Osteocyte (in vitro differentiated cells): ENCODE measurements around the gene RACGAP1. TPM values are rescaled to one million over a fixed set of nuclear protein-coding genes. Genes with fewer than 3 reads are reported as not detected.

Source experiments
- DNase-seq: peaks from one replicate; pipeline ENCODE4 v3.0.0; 2021; ENCODE audit warnings: mixed read lengths; ENCODE audit not compliant: unreplicated experiment; ENCODE audit errors: extremely low spot score
- H3K27ac Mint-ChIP-seq: one replicate; pipeline ENCODE4 v1.8.0; 2021; ENCODE audit warnings: mild to moderate bottlenecking, mixed read lengths; ENCODE audit not compliant: unreplicated experiment
- H3K27me3 Mint-ChIP-seq: one replicate; pipeline ENCODE4 v1.8.0; 2021; ENCODE audit warnings: mixed read lengths; ENCODE audit not compliant: unreplicated experiment
- H3K36me3 Mint-ChIP-seq: one replicate; pipeline ENCODE4 v1.8.0; 2021; ENCODE audit warnings: mixed read lengths; ENCODE audit not compliant: unreplicated experiment
- H3K4me1 Mint-ChIP-seq: one replicate; pipeline ENCODE4 v1.8.0; 2021; ENCODE audit warnings: mixed read lengths; ENCODE audit not compliant: unreplicated experiment
- H3K4me3 Mint-ChIP-seq: one replicate; pipeline ENCODE4 v1.8.0; 2021; ENCODE audit warnings: mild to moderate bottlenecking, moderate library complexity, mixed read lengths; ENCODE audit not compliant: unreplicated experiment
- H3K9me3 Mint-ChIP-seq: one replicate; pipeline ENCODE4 v1.8.0; 2021; ENCODE audit warnings: mixed read lengths; ENCODE audit not compliant: unreplicated experiment
- total RNA-seq: library from RNA; stranded (reverse); gene quantifications from 2 replicates; pipeline ENCODE4 v1.2.1, GENCODE V29; 2021
- TF ChIP-seq, protein P1 (sequence below): fragments of 200-600 bp; sonication (generic); IDR thresholded peaks from 2 replicates; pipeline ENCODE4 v1.5.0; 2021; ENCODE audit warnings: antibody characterized with exemption, mild to moderate bottlenecking, moderate library complexity

Gene RACGAP1
- total RNA-seq, 1 donor from 2014 or later = 25.9 TPM

DNA sequence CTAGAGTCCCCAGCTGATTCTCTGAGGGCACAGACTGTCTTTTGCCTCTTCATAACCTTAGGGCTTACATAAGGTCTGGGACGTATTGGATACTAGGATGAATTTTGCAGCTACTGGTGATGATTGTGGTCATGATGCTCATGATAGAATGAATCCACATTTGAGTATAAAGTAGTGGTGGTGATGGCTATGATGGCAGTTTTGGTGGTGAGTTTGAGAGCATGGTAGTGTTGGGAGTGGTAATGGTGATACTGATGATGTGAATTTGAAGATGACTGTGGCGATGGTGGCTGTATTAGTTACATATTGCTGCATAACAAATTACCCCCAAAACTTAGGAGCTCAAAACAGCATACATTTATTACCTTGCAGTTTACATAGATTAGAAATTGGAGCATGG lies 18.0 kb upstream of the RACGAP1 start:
- H3K4me3 Mint-ChIP-seq = no peak overlapping the region
- no peak for DNase-seq
- TF ChIP-seq, protein P1, sequence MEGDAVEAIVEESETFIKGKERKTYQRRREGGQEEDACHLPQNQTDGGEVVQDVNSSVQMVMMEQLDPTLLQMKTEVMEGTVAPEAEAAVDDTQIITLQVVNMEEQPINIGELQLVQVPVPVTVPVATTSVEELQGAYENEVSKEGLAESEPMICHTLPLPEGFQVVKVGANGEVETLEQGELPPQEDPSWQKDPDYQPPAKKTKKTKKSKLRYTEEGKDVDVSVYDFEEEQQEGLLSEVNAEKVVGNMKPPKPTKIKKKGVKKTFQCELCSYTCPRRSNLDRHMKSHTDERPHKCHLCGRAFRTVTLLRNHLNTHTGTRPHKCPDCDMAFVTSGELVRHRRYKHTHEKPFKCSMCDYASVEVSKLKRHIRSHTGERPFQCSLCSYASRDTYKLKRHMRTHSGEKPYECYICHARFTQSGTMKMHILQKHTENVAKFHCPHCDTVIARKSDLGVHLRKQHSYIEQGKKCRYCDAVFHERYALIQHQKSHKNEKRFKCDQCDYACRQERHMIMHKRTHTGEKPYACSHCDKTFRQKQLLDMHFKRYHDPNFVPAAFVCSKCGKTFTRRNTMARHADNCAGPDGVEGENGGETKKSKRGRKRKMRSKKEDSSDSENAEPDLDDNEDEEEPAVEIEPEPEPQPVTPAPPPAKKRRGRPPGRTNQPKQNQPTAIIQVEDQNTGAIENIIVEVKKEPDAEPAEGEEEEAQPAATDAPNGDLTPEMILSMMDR = no peak
- no peaks in the 10 kb centered on the region for H3K36me3 Mint-ChIP-seq
- H3K9me3 Mint-ChIP-seq = no peaks in the 10 kb centered on the region
- H3K27ac Mint-ChIP-seq = no peak overlapping the region
- H3K4me1 Mint-ChIP-seq = no peaks in the 10 kb centered on the region
- peaks cover 12% of the 10 kb centered on the region for H3K27me3 Mint-ChIP-seq

DNA sequence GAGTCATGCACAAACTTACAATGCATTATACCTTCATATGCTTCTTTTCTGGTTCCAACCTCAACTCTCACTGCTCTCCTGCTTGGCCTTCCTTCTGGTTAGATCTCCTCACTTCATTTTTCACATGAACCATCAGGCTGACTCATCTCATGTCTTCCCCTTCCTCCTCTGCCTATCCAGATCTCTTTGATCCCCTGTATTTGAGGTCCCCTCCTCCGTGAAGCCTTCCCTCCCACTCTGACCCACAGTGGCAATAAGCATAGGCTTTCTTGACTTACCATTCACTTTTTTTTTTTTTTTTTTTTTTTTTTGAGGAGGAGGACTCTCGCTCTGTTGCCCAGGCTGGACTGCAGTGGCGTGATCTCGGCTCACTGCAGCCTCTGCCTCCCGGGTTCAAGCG lies 17.4 kb upstream of the RACGAP1 start:
- TF ChIP-seq, protein P1 = no peak
- no peaks in the 10 kb centered on the region for H3K4me1 Mint-ChIP-seq
- H3K27me3 Mint-ChIP-seq = peaks cover 10% of the 10 kb centered on the region
- H3K27ac Mint-ChIP-seq = no peak overlapping the region
- no peaks in the 10 kb centered on the region for H3K9me3 Mint-ChIP-seq
- H3K4me3 Mint-ChIP-seq = no peak overlapping the region
- DNase-seq = no peak
- no peaks in the 10 kb centered on the region for H3K36me3 Mint-ChIP-seq

DNA sequence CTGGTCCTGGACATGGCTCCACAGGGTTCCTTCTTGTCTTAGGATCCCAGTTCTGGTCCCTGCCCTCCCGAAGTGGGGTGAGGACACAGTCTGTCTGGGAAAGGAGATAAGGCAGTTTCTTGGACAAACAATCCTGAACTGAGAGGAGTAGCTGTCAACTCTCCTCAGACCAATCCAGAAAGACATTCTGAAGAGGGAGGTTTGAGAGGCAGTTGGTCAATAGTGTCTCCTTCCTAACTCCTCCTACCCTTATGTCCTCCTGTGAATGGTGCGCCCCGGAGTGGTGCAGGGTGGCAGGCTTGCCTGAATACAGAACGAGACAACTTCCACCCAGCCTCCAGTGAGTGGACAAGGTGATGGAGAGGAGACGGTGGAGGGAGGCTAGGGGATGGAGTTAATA lies 16.7 kb upstream of the RACGAP1 start:
- Mint-ChIP-seq H3K36me3 (no peaks in the 10 kb centered on the region), H3K4me3 (no peak overlapping the region), H3K4me1 (no peaks in the 10 kb centered on the region), H3K27me3 (peaks cover 3% of the 10 kb centered on the region), H3K27ac (no peak overlapping the region), H3K9me3 (no peaks in the 10 kb centered on the region)
- no peak for DNase-seq
- TF ChIP-seq, protein P1 = no peak

DNA sequence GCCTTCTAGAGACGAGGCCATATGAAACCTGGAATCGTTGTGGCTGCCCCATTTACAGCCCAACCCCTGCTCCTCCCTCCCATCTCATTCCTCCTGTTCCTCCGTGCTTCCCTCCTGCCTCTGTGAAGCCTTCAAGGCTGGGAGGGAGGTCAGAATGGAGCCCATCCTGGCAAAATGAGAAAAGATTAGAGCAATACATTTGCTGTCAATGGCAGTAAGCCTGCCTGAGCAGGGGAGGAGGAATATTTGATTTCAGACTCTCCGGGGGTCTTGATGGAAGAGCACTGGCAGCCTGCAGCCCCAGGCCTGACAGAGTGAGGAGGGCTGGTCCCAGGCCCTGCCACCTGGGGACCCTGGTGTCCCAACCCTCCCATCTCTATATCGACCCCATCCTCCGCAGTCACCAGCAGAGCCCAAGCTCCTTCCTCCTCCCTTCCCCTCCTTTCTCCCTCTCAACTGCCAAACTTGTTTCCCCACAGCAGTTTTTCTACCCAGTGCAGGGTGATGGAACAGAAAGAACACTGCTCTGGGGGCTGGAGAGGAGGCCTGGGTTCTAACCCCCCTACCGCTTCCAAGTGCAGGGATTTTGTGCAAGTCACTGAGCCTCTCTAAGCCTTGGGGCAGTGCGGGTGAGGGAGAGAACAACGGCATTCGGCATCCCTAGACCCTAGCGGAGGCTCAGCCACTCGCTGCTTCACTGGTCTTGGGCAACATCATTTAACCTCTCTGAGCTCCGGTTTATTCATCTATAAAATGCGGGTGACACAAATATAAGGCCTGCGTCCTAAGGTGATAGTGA lies 16.0 kb upstream of the RACGAP1 start:
- Mint-ChIP-seq H3K9me3 (no peaks in the 10 kb centered on the region), H3K27me3 (peaks cover 3% of the 10 kb centered on the region), H3K4me1 (no peaks in the 10 kb centered on the region), H3K36me3 (no peaks in the 10 kb centered on the region), H3K27ac (no peak overlapping the region), H3K4me3 (no peak overlapping the region)
- TF ChIP-seq, protein P1 = no peak
- no peak for DNase-seq

DNA sequence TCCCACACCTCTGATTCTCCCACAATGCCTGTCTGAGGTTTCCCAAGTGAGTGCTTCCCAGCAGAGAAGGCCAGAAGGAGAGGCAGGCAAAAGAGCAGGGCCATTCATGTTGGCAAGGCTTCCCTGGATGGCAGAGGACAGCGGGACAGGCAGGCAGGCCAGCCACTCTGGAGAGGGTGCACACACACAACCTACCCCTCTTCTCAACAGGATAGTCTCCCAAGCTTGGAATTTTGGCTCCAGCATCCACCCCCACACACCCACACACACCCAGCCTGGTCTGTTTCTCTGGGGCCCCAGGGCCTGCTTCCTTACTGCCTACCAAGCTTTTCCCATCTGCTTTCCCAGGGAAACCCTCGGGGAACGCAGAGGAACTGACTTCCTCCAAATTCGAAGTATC lies 15.4 kb upstream of the RACGAP1 start:
- H3K27me3 Mint-ChIP-seq = peaks cover 3% of the 10 kb centered on the region
- TF ChIP-seq, protein P1 = no peak
- no peaks in the 10 kb centered on the region for H3K9me3 Mint-ChIP-seq
- H3K4me1 Mint-ChIP-seq = no peaks in the 10 kb centered on the region
- DNase-seq = no peak
- H3K27ac Mint-ChIP-seq = no peak overlapping the region
- H3K4me3 Mint-ChIP-seq = no peak overlapping the region
- no peaks in the 10 kb centered on the region for H3K36me3 Mint-ChIP-seq
